ENCODE measurements around the gene SRSF6. TPM values are rescaled to one million over a fixed set of nuclear protein-coding genes. Genes with fewer than 3 reads are reported as not detected.
"Not testable (repeated sequence)": the region's sequence is repeated elsewhere in the genome, so short reads cannot be mapped to it uniquely, and the experiment has no call there.

Gene SRSF6
- total RNA-seq, 4 donors from 2014 or later = 60.3 to 153 (median 112) TPM

DNA sequence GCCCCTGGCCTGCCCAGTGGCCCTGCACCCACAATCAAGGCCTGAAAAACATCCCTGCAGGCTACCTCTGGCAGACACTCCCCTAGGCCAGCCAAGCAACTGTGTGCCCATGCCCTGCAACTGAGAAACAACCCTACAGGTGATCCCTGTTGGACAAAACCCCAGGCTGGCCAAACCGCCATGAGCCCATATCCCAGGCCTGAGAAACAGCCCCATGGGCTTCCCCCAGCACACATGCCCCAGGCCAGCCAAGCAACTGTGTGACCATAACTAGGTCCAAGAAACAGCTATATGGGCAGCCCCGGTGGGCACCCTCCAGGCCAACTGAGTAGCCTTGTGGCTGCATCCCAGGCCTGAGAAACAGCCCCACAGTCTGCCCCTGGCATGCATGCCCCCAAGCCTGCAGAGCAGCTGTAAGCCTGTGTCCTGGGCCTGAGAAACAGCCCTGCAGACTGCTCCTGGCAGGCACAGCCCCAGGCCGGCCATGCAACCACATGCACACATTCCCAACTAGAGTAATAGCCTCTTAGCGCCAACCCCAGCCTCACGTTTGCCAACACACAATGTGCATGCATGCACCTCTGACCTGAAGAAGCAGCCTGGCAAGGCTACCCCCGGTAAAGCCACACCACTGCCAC, 41.0 kb upstream of the SRSF6 start:
- Histone ChIP-seq H3K4me1 (no peaks in the 10 kb centered on the region), H3K36me3 (no peaks in the 10 kb centered on the region), H3K27ac (no peak overlapping the region), H3K27me3 (no peaks in the 10 kb centered on the region), H3K4me3 (no peak overlapping the region), H3K9me3 (peaks cover 0 to 6% of the 10 kb centered on the region in 2 donors)
- TF ChIP-seq CTCF (IDR thresholded peaks at IDR 0.05) (no peak), POLR2A (IDR thresholded peaks at IDR 0.05) (no peak)
- DNase-seq = no peak
- intact Hi-C loops (cut with DNase I; ENCODE audit: low total_unique reads) = no loop called here

GRCh38 chr20:43420192-43420591, 37.5 kb upstream of the SRSF6 start:
- TF ChIP-seq CTCF (IDR thresholded peaks at IDR 0.05) (no peak), POLR2A (IDR thresholded peaks at IDR 0.05) (no peak)
- intact Hi-C loops (cut with DNase I; ENCODE audit: low total_unique reads) = no loop called here
- H3K4me3 ChIP-seq = no peak overlapping the region
- no peak for DNase-seq
- no peaks in the 10 kb centered on the region for H3K27me3 ChIP-seq
- H3K36me3 ChIP-seq = no peaks in the 10 kb centered on the region
- H3K4me1 ChIP-seq = no peaks in the 10 kb centered on the region
- H3K27ac ChIP-seq = no peak overlapping the region
- peaks cover 0 to 9% of the 10 kb centered on the region in 2 donors for H3K9me3 ChIP-seq

- intact Hi-C loops (cut with DNase I; ENCODE audit: low total_unique reads); H3K36me3 ChIP-seq; H3K4me1 ChIP-seq; H3K27me3 ChIP-seq; H3K27ac ChIP-seq; H3K9me3 ChIP-seq; H3K4me3 ChIP-seq; DNase-seq: not testable (repeated sequence)
These were observed 36.8 kb upstream of the SRSF6 start for GRCh38 chr20:43420913-43421312.

- H3K27ac ChIP-seq = no peak overlapping the region
- no peaks in the 10 kb centered on the region for H3K36me3 ChIP-seq
- no peak for DNase-seq
- H3K4me3 ChIP-seq = no peak overlapping the region
- no peaks in the 10 kb centered on the region for H3K4me1 ChIP-seq
- intact Hi-C loops (cut with DNase I; ENCODE audit: low total_unique reads) = no loop called here
- no peak for TF ChIP-seq POLR2A (IDR thresholded peaks at IDR 0.05)
- TF ChIP-seq CTCF (IDR thresholded peaks at IDR 0.05) = no peak
- H3K9me3 ChIP-seq = peaks cover 0 to 4% of the 10 kb centered on the region in 2 donors
- no peaks in the 10 kb centered on the region for H3K27me3 ChIP-seq
These were observed 31.5 kb upstream of the SRSF6 start for GRCh38 chr20:43426172-43426571.

DNA sequence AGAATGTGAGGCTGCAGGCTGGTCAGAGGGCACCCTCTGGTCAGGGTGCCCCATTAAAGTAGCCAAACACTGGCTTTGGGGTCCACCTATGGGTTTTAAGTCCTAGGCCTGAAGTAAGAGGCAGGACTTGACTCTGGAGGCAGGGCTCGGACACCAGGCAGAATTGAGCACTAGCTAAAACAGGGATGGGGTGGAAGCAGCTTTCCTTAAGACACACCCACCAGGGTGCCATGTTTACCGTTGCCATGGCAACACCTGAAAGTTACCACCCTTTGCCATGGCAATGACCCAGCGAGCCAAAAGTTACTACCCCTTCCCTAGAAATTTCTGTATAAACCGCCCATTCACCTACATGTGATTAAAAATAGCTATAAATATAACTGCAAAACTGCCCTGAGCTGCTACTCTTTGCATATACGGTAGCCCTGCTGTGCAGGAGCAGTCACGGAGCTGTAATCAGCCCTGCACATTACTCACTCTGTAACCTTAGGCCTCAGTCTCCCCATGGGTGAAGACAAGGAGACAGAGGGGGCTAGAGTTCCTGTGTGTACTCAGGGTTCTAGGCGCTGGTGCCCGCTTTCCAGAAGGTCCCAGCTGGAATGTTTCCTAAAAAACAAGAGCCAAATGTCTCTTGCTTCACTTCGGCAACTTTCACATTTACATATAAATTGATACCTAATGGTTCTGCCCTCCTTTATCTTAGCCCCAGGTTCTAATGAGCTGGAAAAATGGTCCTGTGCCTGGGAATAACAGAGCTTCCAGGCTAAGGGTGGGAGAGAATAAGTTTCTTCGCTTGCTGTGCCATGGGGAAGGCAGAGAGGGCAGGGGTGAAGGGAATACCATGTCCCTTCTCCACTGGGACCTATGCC, 27.2 kb upstream of the SRSF6 start:
- no peak for DNase-seq
- Histone ChIP-seq H3K9me3 (no peaks in the 10 kb centered on the region), H3K4me1 (no peaks in the 10 kb centered on the region), H3K27ac (no peak overlapping the region), H3K27me3 (no peaks in the 10 kb centered on the region), H3K36me3 (no peaks in the 10 kb centered on the region), H3K4me3 (no peak overlapping the region)
- intact Hi-C loops (cut with DNase I; ENCODE audit: low total_unique reads) = no loop called here
- TF ChIP-seq CTCF (IDR thresholded peaks at IDR 0.05) (no peak), POLR2A (IDR thresholded peaks at IDR 0.05) (no peak)
